ENCODE data around the gene MCHR1.

Gene MCHR1

GRCh38 chr22:40709752-40710413 lies 30.6 kb downstream of the MCHR1 start:
- no peaks in the 10 kb centered on the region for H4K20me1 ChIP-seq (ENCODE audit: control insufficient read depth, insufficient read depth, low read depth, low read length)
- H3K9me2 ChIP-seq (replicated peaks; ENCODE audit: control insufficient read depth, low read length): no peaks in the 10 kb centered on the region
- peaks cover 5% of the 10 kb centered on the region; the same call in 1 of the 2 replicates for H3K9me3 ChIP-seq (ENCODE audit: control insufficient read depth, insufficient read depth, low read length)
- H3K79me2 ChIP-seq (ENCODE audit: control insufficient read depth, low read length): no peaks in the 10 kb centered on the region
- no peak overlapping the region for H3K4me3 ChIP-seq (ENCODE audit: low read length)
- no peaks in the 10 kb centered on the region for H3K36me3 ChIP-seq (ENCODE audit: control insufficient read depth, low read length)
- H3K27me3 ChIP-seq (ENCODE audit: control insufficient read depth, low read length): peaks cover 10% of the 10 kb centered on the region; the same call in 1 of the 2 replicates
- H3K4me2 ChIP-seq (ENCODE audit: low read length): no peak overlapping the region
- no peak for TF ChIP-seq EZH2phosphoT487 (IDR thresholded peaks at IDR 0.05; ENCODE audit: borderline replicate concordance, low read length)
- TF ChIP-seq, protein P1, sequence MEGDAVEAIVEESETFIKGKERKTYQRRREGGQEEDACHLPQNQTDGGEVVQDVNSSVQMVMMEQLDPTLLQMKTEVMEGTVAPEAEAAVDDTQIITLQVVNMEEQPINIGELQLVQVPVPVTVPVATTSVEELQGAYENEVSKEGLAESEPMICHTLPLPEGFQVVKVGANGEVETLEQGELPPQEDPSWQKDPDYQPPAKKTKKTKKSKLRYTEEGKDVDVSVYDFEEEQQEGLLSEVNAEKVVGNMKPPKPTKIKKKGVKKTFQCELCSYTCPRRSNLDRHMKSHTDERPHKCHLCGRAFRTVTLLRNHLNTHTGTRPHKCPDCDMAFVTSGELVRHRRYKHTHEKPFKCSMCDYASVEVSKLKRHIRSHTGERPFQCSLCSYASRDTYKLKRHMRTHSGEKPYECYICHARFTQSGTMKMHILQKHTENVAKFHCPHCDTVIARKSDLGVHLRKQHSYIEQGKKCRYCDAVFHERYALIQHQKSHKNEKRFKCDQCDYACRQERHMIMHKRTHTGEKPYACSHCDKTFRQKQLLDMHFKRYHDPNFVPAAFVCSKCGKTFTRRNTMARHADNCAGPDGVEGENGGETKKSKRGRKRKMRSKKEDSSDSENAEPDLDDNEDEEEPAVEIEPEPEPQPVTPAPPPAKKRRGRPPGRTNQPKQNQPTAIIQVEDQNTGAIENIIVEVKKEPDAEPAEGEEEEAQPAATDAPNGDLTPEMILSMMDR (IDR thresholded peaks at IDR 0.05; ENCODE audit: low read depth, low read length, poor library complexity, severe bottlenecking): no peak
- no peak overlapping the region for H3K27ac ChIP-seq (ENCODE audit: low read depth, low read length)
- H3F3A ChIP-seq (ENCODE audit: control insufficient read depth, insufficient read depth): no peaks in the 10 kb centered on the region
- H3K4me1 ChIP-seq (ENCODE audit: control insufficient read depth, low read length): no peaks in the 10 kb centered on the region

DNA sequence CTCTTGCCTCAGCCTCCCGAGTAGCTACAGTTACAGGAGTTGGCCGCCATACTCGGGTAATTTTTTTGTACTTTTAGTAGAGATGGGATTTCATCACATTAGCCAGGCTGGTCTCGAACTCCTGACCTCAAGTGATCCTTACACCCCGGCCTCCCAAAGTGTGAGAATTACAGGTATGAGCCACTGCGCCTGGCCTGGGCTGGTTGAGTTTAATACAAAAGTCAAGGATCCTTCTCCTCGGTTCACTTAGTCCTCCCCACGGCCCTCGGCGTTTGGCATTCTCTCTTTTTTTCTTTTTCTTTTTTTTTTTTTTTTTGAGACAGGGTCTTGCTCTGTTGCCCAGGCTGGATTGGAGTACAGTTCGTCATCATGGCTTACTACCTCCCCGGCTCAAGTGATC lies 33.0 kb downstream of the MCHR1 start:
- Histone ChIP-seq H3K9me3 (ENCODE audit: control insufficient read depth, insufficient read depth, low read length) (peaks cover 1% of the 10 kb centered on the region; the same call in 1 of the 2 replicates), H3K27me3 (ENCODE audit: control insufficient read depth, low read length) (peaks cover 14% of the 10 kb centered on the region), H3K36me3 (ENCODE audit: control insufficient read depth, low read length) (no peaks in the 10 kb centered on the region), H3K4me2 (ENCODE audit: low read length) (no peak overlapping the region), H3K4me3 (ENCODE audit: low read length) (no peak overlapping the region), H3K27ac (ENCODE audit: low read depth, low read length) (no peak overlapping the region), H3K9me2 (replicated peaks; ENCODE audit: control insufficient read depth, low read length) (no peaks in the 10 kb centered on the region), H3K79me2 (ENCODE audit: control insufficient read depth, low read length) (no peaks in the 10 kb centered on the region), H3F3A (ENCODE audit: control insufficient read depth, insufficient read depth) (no peaks in the 10 kb centered on the region), H3K4me1 (ENCODE audit: control insufficient read depth, low read length) (no peaks in the 10 kb centered on the region), H4K20me1 (ENCODE audit: control insufficient read depth, insufficient read depth, low read depth, low read length) (no peaks in the 10 kb centered on the region)
- no peak for TF ChIP-seq EZH2phosphoT487 (IDR thresholded peaks at IDR 0.05; ENCODE audit: borderline replicate concordance, low read length)
- TF ChIP-seq, protein P1 (IDR thresholded peaks at IDR 0.05; ENCODE audit: low read depth, low read length, poor library complexity, severe bottlenecking): no peak

DNA sequence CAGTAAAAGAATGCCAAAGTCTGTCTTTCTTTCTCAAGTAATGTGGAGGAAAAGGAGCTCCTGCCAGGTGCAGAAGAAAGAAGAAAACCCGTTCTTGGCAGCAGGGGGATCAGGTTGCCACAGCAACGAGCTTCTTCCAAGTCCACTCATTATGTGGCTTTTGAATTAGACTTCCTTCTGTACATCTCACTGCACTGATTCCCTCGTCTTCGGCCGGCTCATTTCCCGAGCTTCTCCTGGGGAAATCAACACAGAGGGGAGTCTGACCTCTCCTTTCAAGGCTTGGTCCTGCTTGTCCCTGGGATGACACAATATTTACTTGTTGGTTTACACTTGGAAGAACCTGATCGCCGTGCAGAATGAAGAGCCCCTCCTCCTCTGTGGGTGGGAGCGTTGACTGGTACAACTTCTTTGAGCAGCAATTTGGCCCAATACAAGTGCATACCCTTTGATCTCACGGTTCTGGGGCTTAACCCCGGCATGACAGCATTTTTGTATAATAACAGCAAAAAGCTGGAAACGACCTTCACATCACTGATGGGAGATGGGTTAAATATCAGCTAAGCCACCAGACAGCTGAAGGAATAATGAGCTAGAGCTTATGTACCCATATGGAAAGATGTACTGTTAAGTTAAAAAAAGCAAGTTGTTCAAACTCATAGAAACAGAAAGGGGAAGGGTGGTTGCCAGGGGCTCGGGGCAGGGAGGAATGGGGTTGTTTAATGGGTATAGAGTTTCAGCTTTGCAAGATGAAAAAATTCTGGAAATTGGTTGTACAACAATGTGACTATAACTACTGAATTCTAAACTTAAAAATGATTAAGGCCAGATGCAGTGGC lies 35.4 kb downstream of the MCHR1 start:
- Histone ChIP-seq H3K27me3 (ENCODE audit: control insufficient read depth, low read length) (peaks cover 14% of the 10 kb centered on the region), H3K9me2 (replicated peaks; ENCODE audit: control insufficient read depth, low read length) (no peaks in the 10 kb centered on the region), H3K4me1 (ENCODE audit: control insufficient read depth, low read length) (0 out of 2 replicates have a peak, but pooled peaks cover 4% of the 10 kb centered on the region), H3K4me2 (ENCODE audit: low read length) (no peak overlapping the region), H4K20me1 (ENCODE audit: control insufficient read depth, insufficient read depth, low read depth, low read length) (no peaks in the 10 kb centered on the region), H3K9me3 (ENCODE audit: control insufficient read depth, insufficient read depth, low read length) (no peaks in the 10 kb centered on the region), H3K79me2 (ENCODE audit: control insufficient read depth, low read length) (no peaks in the 10 kb centered on the region), H3F3A (ENCODE audit: control insufficient read depth, insufficient read depth) (no peaks in the 10 kb centered on the region), H3K4me3 (ENCODE audit: low read length) (no peak overlapping the region), H3K27ac (ENCODE audit: low read depth, low read length) (no peak overlapping the region), H3K36me3 (ENCODE audit: control insufficient read depth, low read length) (no peaks in the 10 kb centered on the region)
- TF ChIP-seq EZH2phosphoT487 (IDR thresholded peaks at IDR 0.05; ENCODE audit: borderline replicate concordance, low read length): no peak
- TF ChIP-seq, protein P1 (IDR thresholded peaks at IDR 0.05; ENCODE audit: low read depth, low read length, poor library complexity, severe bottlenecking): no peak

All from DOHH2 (cell line).